WTC11 (cell line): Measurements from ENCODE around the gene SYNGR3. TPM values are rescaled to one million over a fixed set of nuclear protein-coding genes. Genes with fewer than 3 reads are reported as not detected.

Experiments used
- EMX1 ChIP-seq: fragments of 250-450 bp; sonication (Bioruptor Pico); IDR thresholded peaks from 2 replicates; pipeline ENCODE4 v1.8.0; 2021; ENCODE audit warnings: mild to moderate bottlenecking
- ERG ChIP-seq: fragments of 250-450 bp; sonication (Bioruptor Pico); IDR thresholded peaks from 2 replicates; pipeline ENCODE4 v1.8.0; 2021; ENCODE audit warnings: mild to moderate bottlenecking
- ETV6 ChIP-seq: sonication (generic); formaldehyde crosslinking; IDR thresholded peaks from 2 replicates; pipeline ENCODE4 v1.8.1; 2022; ENCODE audit warnings: mild to moderate bottlenecking, missing genetic modification reagents
- JAZF1 ChIP-seq: fragments of 250-450 bp; sonication (Bioruptor Pico); IDR thresholded peaks from 2 replicates; pipeline ENCODE4 v1.9.0; 2021; ENCODE audit warnings: moderate library complexity, mild to moderate bottlenecking, inconsistent platforms
- KAT7 ChIP-seq: sonication (generic); formaldehyde crosslinking; IDR thresholded peaks from 2 replicates; pipeline ENCODE4 v1.8.1; 2023; ENCODE audit warnings: missing genetic modification reagents, mild to moderate bottlenecking, borderline replicate concordance
- NFATC4 ChIP-seq: fragments of 250-450 bp; sonication (Bioruptor Pico); IDR thresholded peaks from 2 replicates; pipeline ENCODE4 v1.9.0; 2021; ENCODE audit warnings: mild to moderate bottlenecking
- NR2C2 ChIP-seq: sonication (generic); formaldehyde crosslinking; IDR thresholded peaks from 2 replicates; pipeline ENCODE4 v1.8.0; 2022; ENCODE audit warnings: mild to moderate bottlenecking, missing genetic modification reagents
- SOX15 ChIP-seq: fragments of 250-450 bp; sonication (Bioruptor Pico); IDR thresholded peaks from 2 replicates; pipeline ENCODE4 v1.9.0; 2021; ENCODE audit warnings: mild to moderate bottlenecking
- STAT6 ChIP-seq: sonication (generic); formaldehyde crosslinking; conservative IDR thresholded peaks from 2 replicates; pipeline ENCODE4 v1.8.1; 2023; ENCODE audit warnings: mild to moderate bottlenecking, low read depth, missing genetic modification reagents, moderate library complexity
- TCF7 ChIP-seq: sonication (generic); formaldehyde crosslinking; IDR thresholded peaks from 2 replicates; pipeline ENCODE4 v1.8.0; 2022; ENCODE audit warnings: mild to moderate bottlenecking, low read depth, missing genetic modification reagents, moderate library complexity
- ZNF416 ChIP-seq: fragments of 250-450 bp; sonication (Bioruptor Pico); IDR thresholded peaks from 2 replicates; pipeline ENCODE4 v1.9.0; 2021; ENCODE audit warnings: mild to moderate bottlenecking, inconsistent platforms
- total RNA-seq: library from RNA; stranded (reverse); gene quantifications from 3 replicates; pipeline ENCODE4 v1.2.3, GENCODE V29; 2021
- TF ChIP-seq, protein P1 (sequence below): fragments of 250-450 bp; sonication (Bioruptor Pico); IDR thresholded peaks from 2 replicates; pipeline ENCODE4 v1.9.0; 2021; ENCODE audit warnings: moderate library complexity, mild to moderate bottlenecking, inconsistent platforms, borderline replicate concordance
- TF ChIP-seq, protein P2 (sequence below): fragments of 250-450 bp; sonication (Bioruptor Pico); IDR thresholded peaks from 2 replicates; pipeline ENCODE4 v1.9.0; 2021; ENCODE audit warnings: mild to moderate bottlenecking, borderline replicate concordance
- TF ChIP-seq, protein P3 (sequence below): sonication (generic); formaldehyde crosslinking; IDR thresholded peaks from 2 replicates; pipeline ENCODE4 v1.8.1; 2023; ENCODE audit warnings: mild to moderate bottlenecking, missing genetic modification reagents, borderline replicate concordance
- TF ChIP-seq, protein P4 (sequence below): sonication (generic); formaldehyde crosslinking; IDR thresholded peaks from 2 replicates; pipeline ENCODE4 v1.8.0; 2023; ENCODE audit warnings: missing genetic modification reagents, mild to moderate bottlenecking, borderline replicate concordance
- TF ChIP-seq, protein P5 (sequence below): sonication (generic); formaldehyde crosslinking; IDR thresholded peaks from 2 replicates; pipeline ENCODE4 v1.8.1; 2023; ENCODE audit warnings: mild to moderate bottlenecking, missing genetic modification reagents
- TF ChIP-seq, protein P6 (sequence below): sonication (generic); formaldehyde crosslinking; IDR thresholded peaks from 2 replicates; pipeline ENCODE4 v1.8.1; 2023; ENCODE audit warnings: mild to moderate bottlenecking, missing genetic modification reagents, moderate library complexity

SYNGR3 gene
- total RNA-seq, 1 experiment from 2014 or later = 41.5 TPM

DNA sequence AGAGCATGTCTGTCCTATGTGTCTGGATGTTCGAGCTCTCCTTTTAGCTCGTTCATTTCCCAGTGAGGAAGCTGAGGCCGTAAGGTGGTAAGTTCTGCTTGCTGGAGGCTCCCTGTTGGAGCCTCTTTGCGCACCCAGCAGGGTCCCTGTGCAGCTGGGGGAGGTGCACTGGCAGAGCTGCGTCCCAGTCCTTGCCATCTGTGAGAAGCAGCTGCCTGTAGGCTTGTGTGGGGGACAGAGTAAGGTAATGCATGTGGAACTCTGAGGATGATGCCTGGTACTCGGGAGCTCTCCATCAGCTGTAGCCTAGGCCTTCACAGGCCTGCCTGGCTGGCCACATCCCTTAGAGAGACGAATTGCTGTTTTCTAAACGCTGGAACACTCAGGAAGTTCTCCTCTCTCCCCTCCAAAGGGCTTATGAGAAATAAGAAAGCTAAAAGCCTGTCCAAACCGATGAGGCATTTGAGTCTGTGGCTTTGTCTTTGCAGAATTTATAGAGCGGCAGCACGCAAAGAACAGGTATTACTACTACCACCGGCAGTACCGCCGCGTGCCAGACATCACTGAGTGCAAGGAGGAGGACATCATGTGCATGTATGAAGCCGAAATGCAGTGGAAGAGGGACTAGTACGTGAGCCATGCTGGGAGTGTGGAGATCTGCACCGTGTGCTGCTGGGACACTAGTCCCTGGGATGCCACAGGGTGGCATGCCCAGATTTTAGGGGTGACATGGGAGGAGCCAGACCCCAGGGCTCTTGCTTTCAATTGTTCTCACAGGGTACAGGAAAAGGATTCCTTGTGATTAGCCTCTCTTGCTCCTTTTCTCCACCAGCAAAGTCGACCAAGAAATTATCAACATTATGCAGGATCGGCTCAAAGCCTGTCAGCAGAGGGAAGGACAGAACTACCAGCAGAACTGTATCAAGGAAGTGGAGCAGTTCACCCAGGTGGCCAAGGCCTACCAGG lies 28.8 kb upstream of the SYNGR3 start (continued):
- peak; percentile 35; the same call in 1 of the 2 replicates for TF ChIP-seq TCF7 (CRISPR knock-in tag)
- TF ChIP-seq, protein P1, sequence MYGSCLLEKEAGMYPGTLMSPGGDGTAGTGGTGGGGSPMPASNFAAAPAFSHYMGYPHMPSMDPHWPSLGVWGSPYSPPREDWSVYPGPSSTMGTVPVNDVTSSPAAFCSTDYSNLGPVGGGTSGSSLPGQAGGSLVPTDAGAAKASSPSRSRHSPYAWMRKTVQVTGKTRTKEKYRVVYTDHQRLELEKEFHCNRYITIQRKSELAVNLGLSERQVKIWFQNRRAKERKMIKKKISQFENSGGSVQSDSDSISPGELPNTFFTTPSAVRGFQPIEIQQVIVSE (CRISPR knock-in tag) = no peak
- no peak for TF ChIP-seq STAT6 (CRISPR knock-in tag)
- TF ChIP-seq KAT7 (CRISPR knock-in tag) = 0 out of 2 replicates have a peak, but pooled peaks have one; percentile 70
- TF ChIP-seq EMX1 (CRISPR knock-in tag) = peak; percentile 97
- no peak for TF ChIP-seq SOX15 (CRISPR knock-in tag)
- TF ChIP-seq ETV6 = no peak
- peak; percentile 97 for TF ChIP-seq ZNF416 (CRISPR knock-in tag)
- TF ChIP-seq, protein P2, sequence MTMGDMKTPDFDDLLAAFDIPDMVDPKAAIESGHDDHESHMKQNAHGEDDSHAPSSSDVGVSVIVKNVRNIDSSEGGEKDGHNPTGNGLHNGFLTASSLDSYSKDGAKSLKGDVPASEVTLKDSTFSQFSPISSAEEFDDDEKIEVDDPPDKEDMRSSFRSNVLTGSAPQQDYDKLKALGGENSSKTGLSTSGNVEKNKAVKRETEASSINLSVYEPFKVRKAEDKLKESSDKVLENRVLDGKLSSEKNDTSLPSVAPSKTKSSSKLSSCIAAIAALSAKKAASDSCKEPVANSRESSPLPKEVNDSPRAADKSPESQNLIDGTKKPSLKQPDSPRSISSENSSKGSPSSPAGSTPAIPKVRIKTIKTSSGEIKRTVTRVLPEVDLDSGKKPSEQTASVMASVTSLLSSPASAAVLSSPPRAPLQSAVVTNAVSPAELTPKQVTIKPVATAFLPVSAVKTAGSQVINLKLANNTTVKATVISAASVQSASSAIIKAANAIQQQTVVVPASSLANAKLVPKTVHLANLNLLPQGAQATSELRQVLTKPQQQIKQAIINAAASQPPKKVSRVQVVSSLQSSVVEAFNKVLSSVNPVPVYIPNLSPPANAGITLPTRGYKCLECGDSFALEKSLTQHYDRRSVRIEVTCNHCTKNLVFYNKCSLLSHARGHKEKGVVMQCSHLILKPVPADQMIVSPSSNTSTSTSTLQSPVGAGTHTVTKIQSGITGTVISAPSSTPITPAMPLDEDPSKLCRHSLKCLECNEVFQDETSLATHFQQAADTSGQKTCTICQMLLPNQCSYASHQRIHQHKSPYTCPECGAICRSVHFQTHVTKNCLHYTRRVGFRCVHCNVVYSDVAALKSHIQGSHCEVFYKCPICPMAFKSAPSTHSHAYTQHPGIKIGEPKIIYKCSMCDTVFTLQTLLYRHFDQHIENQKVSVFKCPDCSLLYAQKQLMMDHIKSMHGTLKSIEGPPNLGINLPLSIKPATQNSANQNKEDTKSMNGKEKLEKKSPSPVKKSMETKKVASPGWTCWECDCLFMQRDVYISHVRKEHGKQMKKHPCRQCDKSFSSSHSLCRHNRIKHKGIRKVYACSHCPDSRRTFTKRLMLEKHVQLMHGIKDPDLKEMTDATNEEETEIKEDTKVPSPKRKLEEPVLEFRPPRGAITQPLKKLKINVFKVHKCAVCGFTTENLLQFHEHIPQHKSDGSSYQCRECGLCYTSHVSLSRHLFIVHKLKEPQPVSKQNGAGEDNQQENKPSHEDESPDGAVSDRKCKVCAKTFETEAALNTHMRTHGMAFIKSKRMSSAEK (CRISPR knock-in tag) = peak; percentile 51
- TF ChIP-seq, protein P3, sequence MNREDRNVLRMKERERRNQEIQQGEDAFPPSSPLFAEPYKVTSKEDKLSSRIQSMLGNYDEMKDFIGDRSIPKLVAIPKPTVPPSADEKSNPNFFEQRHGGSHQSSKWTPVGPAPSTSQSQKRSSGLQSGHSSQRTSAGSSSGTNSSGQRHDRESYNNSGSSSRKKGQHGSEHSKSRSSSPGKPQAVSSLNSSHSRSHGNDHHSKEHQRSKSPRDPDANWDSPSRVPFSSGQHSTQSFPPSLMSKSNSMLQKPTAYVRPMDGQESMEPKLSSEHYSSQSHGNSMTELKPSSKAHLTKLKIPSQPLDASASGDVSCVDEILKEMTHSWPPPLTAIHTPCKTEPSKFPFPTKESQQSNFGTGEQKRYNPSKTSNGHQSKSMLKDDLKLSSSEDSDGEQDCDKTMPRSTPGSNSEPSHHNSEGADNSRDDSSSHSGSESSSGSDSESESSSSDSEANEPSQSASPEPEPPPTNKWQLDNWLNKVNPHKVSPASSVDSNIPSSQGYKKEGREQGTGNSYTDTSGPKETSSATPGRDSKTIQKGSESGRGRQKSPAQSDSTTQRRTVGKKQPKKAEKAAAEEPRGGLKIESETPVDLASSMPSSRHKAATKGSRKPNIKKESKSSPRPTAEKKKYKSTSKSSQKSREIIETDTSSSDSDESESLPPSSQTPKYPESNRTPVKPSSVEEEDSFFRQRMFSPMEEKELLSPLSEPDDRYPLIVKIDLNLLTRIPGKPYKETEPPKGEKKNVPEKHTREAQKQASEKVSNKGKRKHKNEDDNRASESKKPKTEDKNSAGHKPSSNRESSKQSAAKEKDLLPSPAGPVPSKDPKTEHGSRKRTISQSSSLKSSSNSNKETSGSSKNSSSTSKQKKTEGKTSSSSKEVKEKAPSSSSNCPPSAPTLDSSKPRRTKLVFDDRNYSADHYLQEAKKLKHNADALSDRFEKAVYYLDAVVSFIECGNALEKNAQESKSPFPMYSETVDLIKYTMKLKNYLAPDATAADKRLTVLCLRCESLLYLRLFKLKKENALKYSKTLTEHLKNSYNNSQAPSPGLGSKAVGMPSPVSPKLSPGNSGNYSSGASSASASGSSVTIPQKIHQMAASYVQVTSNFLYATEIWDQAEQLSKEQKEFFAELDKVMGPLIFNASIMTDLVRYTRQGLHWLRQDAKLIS (CRISPR knock-in tag) = no peak
- TF ChIP-seq, protein P4, sequence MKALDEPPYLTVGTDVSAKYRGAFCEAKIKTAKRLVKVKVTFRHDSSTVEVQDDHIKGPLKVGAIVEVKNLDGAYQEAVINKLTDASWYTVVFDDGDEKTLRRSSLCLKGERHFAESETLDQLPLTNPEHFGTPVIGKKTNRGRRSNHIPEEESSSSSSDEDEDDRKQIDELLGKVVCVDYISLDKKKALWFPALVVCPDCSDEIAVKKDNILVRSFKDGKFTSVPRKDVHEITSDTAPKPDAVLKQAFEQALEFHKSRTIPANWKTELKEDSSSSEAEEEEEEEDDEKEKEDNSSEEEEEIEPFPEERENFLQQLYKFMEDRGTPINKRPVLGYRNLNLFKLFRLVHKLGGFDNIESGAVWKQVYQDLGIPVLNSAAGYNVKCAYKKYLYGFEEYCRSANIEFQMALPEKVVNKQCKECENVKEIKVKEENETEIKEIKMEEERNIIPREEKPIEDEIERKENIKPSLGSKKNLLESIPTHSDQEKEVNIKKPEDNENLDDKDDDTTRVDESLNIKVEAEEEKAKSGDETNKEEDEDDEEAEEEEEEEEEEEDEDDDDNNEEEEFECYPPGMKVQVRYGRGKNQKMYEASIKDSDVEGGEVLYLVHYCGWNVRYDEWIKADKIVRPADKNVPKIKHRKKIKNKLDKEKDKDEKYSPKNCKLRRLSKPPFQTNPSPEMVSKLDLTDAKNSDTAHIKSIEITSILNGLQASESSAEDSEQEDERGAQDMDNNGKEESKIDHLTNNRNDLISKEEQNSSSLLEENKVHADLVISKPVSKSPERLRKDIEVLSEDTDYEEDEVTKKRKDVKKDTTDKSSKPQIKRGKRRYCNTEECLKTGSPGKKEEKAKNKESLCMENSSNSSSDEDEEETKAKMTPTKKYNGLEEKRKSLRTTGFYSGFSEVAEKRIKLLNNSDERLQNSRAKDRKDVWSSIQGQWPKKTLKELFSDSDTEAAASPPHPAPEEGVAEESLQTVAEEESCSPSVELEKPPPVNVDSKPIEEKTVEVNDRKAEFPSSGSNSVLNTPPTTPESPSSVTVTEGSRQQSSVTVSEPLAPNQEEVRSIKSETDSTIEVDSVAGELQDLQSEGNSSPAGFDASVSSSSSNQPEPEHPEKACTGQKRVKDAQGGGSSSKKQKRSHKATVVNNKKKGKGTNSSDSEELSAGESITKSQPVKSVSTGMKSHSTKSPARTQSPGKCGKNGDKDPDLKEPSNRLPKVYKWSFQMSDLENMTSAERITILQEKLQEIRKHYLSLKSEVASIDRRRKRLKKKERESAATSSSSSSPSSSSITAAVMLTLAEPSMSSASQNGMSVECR = no peak; the same call in 1 of the 2 replicates
- peak; percentile 95 for TF ChIP-seq ERG (CRISPR knock-in tag)
- TF ChIP-seq NR2C2 (CRISPR knock-in tag) = no peak
- TF ChIP-seq, protein P5, sequence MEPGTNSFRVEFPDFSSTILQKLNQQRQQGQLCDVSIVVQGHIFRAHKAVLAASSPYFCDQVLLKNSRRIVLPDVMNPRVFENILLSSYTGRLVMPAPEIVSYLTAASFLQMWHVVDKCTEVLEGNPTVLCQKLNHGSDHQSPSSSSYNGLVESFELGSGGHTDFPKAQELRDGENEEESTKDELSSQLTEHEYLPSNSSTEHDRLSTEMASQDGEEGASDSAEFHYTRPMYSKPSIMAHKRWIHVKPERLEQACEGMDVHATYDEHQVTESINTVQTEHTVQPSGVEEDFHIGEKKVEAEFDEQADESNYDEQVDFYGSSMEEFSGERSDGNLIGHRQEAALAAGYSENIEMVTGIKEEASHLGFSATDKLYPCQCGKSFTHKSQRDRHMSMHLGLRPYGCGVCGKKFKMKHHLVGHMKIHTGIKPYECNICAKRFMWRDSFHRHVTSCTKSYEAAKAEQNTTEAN (CRISPR knock-in tag) = no peak
- TF ChIP-seq, protein P6, sequence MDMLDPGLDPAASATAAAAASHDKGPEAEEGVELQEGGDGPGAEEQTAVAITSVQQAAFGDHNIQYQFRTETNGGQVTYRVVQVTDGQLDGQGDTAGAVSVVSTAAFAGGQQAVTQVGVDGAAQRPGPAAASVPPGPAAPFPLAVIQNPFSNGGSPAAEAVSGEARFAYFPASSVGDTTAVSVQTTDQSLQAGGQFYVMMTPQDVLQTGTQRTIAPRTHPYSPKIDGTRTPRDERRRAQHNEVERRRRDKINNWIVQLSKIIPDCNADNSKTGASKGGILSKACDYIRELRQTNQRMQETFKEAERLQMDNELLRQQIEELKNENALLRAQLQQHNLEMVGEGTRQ (CRISPR knock-in tag) = no peak
- TF ChIP-seq NFATC4 (CRISPR knock-in tag) = peak; percentile 96
- no peak for TF ChIP-seq JAZF1
